GM10266 (cell line): ENCODE measurements around the gene PTH2R.
"Not testable (repeated sequence)": the region's sequence is repeated elsewhere in the genome, so short reads cannot be mapped to it uniquely, and the experiment has no call there.

ENCODE experiments used
- DNase-seq: peaks from one replicate; pipeline ENCODE4 v3.0.0; 2012; ENCODE audit errors: extremely low spot score
- TF ChIP-seq, protein P1 (sequence below): IDR thresholded peaks from 2 replicates; pipeline ENCODE4 v1.5.1; 2012; ENCODE audit warnings: mild to moderate bottlenecking, low read depth; ENCODE audit not compliant: control insufficient read depth, insufficient read depth; ENCODE audit errors: missing control alignments

The PTH2R gene

DNA sequence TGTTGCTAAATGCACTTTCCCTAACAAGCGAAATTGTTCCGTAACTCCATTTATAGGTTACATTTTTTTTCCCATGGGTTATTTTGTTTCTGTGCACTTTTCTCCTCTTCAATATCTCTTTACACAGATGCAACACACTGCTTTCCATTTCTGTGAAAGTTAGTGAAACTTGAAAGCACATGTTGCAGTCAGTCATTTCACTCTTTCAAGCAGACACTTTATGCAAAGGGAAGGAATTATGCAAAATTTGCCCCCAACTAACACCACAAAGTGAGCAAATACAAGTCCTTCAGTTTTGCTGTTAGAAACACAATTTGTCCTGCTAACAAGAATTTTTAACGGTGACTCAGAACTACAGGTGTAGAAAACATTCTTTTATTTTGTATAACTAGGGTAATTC, 124.8 kb downstream of the PTH2R start:
- TF ChIP-seq, protein P1, sequence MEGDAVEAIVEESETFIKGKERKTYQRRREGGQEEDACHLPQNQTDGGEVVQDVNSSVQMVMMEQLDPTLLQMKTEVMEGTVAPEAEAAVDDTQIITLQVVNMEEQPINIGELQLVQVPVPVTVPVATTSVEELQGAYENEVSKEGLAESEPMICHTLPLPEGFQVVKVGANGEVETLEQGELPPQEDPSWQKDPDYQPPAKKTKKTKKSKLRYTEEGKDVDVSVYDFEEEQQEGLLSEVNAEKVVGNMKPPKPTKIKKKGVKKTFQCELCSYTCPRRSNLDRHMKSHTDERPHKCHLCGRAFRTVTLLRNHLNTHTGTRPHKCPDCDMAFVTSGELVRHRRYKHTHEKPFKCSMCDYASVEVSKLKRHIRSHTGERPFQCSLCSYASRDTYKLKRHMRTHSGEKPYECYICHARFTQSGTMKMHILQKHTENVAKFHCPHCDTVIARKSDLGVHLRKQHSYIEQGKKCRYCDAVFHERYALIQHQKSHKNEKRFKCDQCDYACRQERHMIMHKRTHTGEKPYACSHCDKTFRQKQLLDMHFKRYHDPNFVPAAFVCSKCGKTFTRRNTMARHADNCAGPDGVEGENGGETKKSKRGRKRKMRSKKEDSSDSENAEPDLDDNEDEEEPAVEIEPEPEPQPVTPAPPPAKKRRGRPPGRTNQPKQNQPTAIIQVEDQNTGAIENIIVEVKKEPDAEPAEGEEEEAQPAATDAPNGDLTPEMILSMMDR = no peak
- DNase-seq = no peak

DNA sequence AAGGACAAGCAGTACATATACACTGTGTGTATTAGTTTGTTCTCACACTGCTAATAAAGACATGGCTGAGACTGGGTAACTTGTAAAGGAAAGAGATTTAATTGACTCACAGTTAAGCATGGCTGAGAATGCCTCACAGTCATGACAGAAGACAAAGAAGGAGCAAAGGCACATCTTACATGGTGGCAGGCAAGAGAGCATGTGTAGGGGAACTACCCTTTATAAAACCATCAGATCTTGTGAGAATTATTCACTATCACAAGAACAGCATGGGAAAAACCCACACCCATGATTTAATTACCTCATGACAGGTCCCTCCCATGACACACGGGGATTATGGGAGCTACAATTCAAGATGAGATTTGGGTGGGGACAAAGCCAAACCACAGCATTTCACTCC, 129.0 kb downstream of the PTH2R start:
- DNase-seq = not testable (repeated sequence)

DNA sequence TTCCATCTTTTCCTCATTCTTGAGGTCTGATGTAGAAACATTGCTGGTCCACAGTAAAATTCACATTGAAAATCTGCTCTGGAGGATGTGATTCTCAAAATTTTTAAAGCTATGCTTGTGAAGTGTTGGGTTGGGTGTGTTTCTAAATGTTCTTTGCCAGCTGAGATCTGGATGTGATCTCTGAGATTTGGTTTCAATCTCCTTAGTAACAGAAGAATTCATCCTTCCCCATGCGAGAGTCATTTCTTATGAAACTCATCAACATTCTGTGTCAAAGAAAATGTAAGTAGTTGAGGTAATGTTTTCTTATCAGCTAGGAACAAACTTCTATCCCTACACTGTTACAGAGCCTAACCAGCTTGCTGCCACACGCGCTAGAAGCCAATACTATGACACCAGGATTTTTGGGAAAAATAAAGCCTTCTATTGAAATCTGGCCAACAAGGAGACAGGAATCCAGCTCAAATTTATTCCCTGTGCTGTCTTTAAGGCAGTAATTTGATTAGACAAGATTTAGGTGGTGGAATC, 134.9 kb downstream of the PTH2R start:
- TF ChIP-seq, protein P1 = no peak
- no peak for DNase-seq

DNA sequence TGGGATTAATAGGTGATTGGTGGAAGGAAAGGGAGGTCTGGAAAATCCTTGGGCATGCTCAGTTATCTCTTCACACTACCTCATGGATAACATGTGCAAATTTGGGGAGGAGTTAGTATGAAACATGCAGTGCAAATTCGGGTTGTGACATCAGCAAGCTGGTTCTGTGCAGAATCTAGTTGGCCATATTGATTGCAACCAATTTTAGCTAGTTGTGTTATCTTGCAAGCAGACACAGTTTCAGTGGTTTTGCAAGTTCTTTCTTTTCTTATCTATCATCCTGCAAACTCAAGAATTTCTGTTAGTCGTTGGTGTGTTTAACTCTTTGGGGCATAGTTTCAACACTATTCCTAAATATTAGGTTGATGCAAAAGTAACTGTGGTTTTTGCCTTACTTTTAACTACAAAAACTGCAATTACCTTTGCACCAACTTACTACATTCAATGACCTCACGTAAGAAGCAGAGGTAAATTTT, 135.4 kb downstream of the PTH2R start:
- no peak for DNase-seq

DNA sequence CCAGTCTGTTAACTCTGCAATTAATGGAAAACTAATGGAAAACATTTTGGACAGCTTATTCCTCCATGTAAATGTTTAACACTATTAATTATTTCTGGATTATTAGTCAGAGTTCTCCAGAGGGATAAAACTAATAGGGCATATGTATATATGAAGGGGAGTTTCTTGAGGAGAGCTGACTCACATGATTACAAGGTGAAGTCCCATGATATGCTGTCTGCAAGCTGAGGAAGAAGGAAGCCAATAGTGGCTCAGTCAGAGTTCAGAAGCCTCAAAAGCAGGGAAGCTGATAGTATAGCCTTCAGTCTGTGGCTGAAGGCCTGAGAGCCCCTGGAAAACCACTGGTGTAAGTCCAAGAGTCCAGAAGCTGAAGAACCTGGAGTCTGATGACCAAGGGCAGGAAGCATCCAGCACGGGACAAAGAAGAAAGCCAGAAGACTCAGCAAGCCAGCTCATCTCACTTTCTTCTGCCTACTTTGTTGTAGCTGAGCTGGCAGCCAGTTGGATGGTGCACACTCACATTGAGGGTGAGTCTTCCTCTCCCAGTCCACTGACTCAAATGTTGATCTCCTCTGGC, 136.0 kb downstream of the PTH2R start:
- no peak for DNase-seq
- TF ChIP-seq, protein P1 = no peak

More for the DNA sequence above, 135.4 kb downstream of the PTH2R start:
- TF ChIP-seq, protein P1 = no peak
